KMS-11 (cell line): Measurements from ENCODE around the gene HHAT.

Experiments
- H2AFZ ChIP-seq: fragments of 200-600 bp; sonication (generic); 2 replicates; pipeline ENCODE4 v1.6.1; 2016; ENCODE audit warnings: antibody characterized with exemption, mixed run types, low read depth
- H3K27ac ChIP-seq: fragments of 200-600 bp; sonication (generic); 2 replicates; pipeline ENCODE4 v1.6.1; 2016; ENCODE audit warnings: mild to moderate bottlenecking, mixed run types
- H3K27me3 ChIP-seq: fragments of 200-600 bp; sonication (generic); 2 replicates; pipeline ENCODE4 v1.6.1; 2017; ENCODE audit warnings: mild to moderate bottlenecking, low read depth, mixed run types, moderate library complexity; ENCODE audit not compliant: insufficient read depth
- H3K36me3 ChIP-seq: fragments of 200-600 bp; sonication (generic); 2 replicates; pipeline ENCODE4 v1.6.1; 2017; ENCODE audit warnings: mild to moderate bottlenecking, mixed run types; ENCODE audit not compliant: insufficient read depth
- H3K4me1 ChIP-seq: fragments of 200-600 bp; sonication (generic); 2 replicates; pipeline ENCODE4 v1.6.1; 2016; ENCODE audit warnings: mild to moderate bottlenecking, low read depth, mixed run types; ENCODE audit not compliant: poor library complexity, severe bottlenecking
- H3K4me2 ChIP-seq: fragments of 200-600 bp; sonication (generic); 2 replicates; pipeline ENCODE4 v1.7.0; 2016; ENCODE audit warnings: mild to moderate bottlenecking, mixed run types
- H3K4me3 ChIP-seq: fragments of 200-600 bp; sonication (generic); IDR thresholded peaks from 2 replicates; pipeline ENCODE4 v1.6.1; 2017; ENCODE audit warnings: low read depth, low read length, mixed read lengths; ENCODE audit not compliant: insufficient read depth
- H3K79me2 ChIP-seq: fragments of 200-600 bp; sonication (generic); 2 replicates; pipeline ENCODE4 v1.6.1; 2016; ENCODE audit warnings: low read depth, mixed run types; ENCODE audit not compliant: insufficient read depth
- H3K9ac ChIP-seq: fragments of 200-600 bp; sonication (generic); 2 replicates; pipeline ENCODE4 v1.6.1; 2016; ENCODE audit warnings: mild to moderate bottlenecking, mixed run types
- H4K20me1 ChIP-seq: fragments of 200-600 bp; sonication (generic); 2 replicates; pipeline ENCODE4 v1.6.1; 2016; ENCODE audit warnings: mild to moderate bottlenecking, mixed run types; ENCODE audit not compliant: insufficient read depth
- TF ChIP-seq, protein P1 (sequence below): fragments of 200-600 bp; sonication (generic); conservative IDR thresholded peaks from 2 replicates; pipeline ENCODE4 v1.6.1; 2017; ENCODE audit warnings: low read depth, mild to moderate bottlenecking, antibody characterized with exemption, low read length, moderate library complexity, mixed read lengths

HHAT gene

DNA sequence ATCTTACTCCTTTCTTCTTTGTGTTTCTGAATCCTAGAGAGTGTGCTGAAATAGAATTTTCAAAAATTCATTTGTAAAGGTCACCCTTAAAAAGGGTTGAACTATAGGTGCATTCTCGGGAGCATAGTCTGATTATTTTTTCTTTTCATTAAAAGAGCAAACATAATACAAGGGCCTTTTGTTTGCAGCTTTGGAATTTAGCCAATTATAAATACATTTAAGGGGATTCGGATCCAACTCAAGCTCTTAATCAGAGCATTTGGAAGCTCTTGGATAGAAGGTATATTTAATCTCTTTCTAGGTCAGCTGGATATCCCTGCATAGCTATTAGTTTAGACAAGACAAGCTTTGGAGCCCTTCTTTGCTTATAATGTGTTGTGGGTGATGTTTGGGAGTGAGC, 321.7 kb downstream of the HHAT start:
- Histone ChIP-seq H4K20me1 (no peaks in the 10 kb centered on the region), H3K27me3 (no peaks in the 10 kb centered on the region), H3K4me2 (no peak overlapping the region), H3K4me1 (peaks cover 34% of the 10 kb centered on the region), H3K36me3 (no peaks in the 10 kb centered on the region), H3K27ac (no peak overlapping the region), H3K79me2 (no peaks in the 10 kb centered on the region), H3K9ac (no peak overlapping the region), H3K4me3 (no peak overlapping the region), H2AFZ (no peak overlapping the region)
- TF ChIP-seq, protein P1, sequence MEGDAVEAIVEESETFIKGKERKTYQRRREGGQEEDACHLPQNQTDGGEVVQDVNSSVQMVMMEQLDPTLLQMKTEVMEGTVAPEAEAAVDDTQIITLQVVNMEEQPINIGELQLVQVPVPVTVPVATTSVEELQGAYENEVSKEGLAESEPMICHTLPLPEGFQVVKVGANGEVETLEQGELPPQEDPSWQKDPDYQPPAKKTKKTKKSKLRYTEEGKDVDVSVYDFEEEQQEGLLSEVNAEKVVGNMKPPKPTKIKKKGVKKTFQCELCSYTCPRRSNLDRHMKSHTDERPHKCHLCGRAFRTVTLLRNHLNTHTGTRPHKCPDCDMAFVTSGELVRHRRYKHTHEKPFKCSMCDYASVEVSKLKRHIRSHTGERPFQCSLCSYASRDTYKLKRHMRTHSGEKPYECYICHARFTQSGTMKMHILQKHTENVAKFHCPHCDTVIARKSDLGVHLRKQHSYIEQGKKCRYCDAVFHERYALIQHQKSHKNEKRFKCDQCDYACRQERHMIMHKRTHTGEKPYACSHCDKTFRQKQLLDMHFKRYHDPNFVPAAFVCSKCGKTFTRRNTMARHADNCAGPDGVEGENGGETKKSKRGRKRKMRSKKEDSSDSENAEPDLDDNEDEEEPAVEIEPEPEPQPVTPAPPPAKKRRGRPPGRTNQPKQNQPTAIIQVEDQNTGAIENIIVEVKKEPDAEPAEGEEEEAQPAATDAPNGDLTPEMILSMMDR, result no peak

DNA sequence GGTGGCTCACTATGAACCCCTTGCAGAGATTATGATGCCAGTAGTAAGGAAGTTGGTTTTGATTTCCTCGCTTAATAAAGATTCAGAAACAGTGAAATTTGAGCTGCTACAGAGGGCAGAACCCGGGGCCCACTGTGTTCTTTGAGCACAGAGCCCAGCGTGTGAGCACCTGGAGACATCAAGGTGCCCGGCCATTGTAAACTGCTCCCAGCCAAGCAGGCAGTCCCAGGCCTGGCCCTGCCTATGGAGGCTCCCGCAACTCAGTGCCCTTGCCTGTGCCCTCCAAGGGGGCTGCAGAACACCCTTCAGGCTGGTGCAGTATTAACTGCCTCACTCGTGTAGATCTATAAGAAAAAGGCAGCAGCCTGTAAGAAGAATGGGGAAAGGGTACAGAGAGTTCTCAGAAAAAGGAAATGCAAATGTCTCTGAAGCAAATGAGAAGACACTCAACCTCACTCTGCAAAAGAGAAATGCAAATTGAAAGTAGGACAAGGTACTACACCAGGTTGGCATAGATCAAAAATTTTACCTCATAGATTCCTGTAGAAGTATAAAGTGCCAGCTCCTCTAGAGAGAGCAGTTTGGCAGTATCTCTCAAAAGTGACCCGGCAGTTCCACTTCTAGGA, 323.7 kb downstream of the HHAT start:
- no peak overlapping the region for H3K4me3 ChIP-seq
- H3K4me1 ChIP-seq, result peaks cover 13% of the 10 kb centered on the region
- no peaks in the 10 kb centered on the region for H3K27me3 ChIP-seq
- H3K9ac ChIP-seq, result no peak overlapping the region
- no peaks in the 10 kb centered on the region for H3K36me3 ChIP-seq
- H2AFZ ChIP-seq, result no peak overlapping the region
- H3K4me2 ChIP-seq, result no peak overlapping the region
- H4K20me1 ChIP-seq, result no peaks in the 10 kb centered on the region
- H3K79me2 ChIP-seq, result no peaks in the 10 kb centered on the region
- TF ChIP-seq, protein P1, result no peak
- H3K27ac ChIP-seq, result no peak overlapping the region

DNA sequence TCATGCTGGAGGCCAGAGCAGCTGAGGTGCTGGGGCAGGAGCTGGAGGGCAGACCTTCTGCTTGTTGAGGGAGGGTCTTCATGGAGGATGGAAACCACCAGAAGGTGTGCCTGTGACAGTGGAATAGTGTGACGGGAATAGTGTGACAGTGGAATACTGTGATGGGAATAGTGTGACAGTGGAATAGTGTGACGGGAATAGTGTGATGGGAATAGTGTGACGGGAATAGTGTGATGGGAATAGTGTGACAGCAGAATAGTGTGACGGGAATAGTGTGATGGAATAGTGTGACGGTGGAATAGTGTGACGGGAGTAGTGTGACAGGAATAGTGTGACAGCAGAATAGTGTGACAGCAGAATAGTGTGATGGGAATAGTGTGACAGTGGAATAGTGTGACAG, 325.1 kb downstream of the HHAT start:
- H3K27ac ChIP-seq, result no peak overlapping the region
- H3K36me3 ChIP-seq, result no peaks in the 10 kb centered on the region
- no peaks in the 10 kb centered on the region for H3K27me3 ChIP-seq
- no peak overlapping the region for H3K4me2 ChIP-seq
- no peaks in the 10 kb centered on the region for H4K20me1 ChIP-seq
- H3K4me3 ChIP-seq, result no peak overlapping the region
- H3K4me1 ChIP-seq, result peaks cover under 1% of the 10 kb centered on the region
- H3K9ac ChIP-seq, result no peak overlapping the region
- H3K79me2 ChIP-seq, result no peaks in the 10 kb centered on the region
- no peak overlapping the region for H2AFZ ChIP-seq
- TF ChIP-seq, protein P1, result no peak

DNA sequence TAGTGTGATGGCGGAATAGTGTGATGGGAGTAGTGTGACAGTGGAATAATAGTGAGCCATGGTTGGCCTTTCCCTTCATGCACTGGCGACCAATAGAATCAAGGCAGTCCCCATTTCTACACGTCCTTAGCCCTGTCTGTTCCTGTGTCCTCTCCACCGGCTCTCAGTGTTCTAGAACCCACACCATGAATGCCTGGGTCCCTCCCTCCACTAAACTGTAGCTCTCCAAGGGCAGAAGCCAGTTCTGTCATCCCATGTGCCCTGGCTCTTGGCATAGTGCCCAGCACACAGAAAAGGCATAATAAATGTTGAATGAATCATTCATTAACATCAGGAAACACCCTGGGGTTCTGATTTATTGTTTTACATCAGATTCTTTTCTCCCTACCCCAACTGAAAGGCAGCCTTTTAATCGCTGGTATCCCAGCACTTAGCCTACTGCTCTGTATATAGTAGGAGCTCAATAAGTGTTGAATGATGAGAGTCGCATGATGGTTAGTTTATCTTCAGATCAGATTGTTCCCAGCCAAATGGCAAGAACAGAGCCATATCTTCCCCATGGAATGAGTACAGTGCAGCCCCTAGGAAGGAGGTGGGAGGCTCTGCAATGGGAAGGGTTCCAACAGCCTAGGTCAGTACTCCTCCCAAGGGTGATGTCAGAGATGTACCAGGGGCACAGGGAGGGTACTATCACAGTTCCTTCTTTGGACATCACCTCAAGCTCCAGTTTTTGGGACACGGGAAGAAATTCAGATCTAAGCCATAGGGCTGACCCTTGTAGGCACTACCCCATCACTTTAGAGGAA, 325.7 kb downstream of the HHAT start:
- TF ChIP-seq, protein P1, result no peak
- H3K9ac ChIP-seq, result no peak overlapping the region
- no peaks in the 10 kb centered on the region for H3K36me3 ChIP-seq
- no peak overlapping the region for H2AFZ ChIP-seq
- H3K4me3 ChIP-seq, result no peak overlapping the region
- H3K27me3 ChIP-seq, result no peaks in the 10 kb centered on the region
- no peak overlapping the region for H3K27ac ChIP-seq
- H3K4me1 ChIP-seq, result no peaks in the 10 kb centered on the region
- no peaks in the 10 kb centered on the region for H4K20me1 ChIP-seq
- H3K4me2 ChIP-seq, result no peak overlapping the region
- H3K79me2 ChIP-seq, result no peaks in the 10 kb centered on the region
